GF-D8 (cell line): ENCODE results near the gene RNF138.
"Not testable (repeated sequence)": the region's sequence is repeated elsewhere in the genome, so short reads cannot be mapped to it uniquely, and the experiment has no call there.

Experiments
- DNase-seq: peaks from one replicate; lab custom pipeline; 2025; lab: John Stamatoyannopoulos, UW

Gene RNF138

GRCh38 chr18:32091724-32092421, at the start of gene RNF138:
TSS of gene RNF138 (plus strand) at chr18:32091874. CDS start at chr18:32092777, 903 bp downstream.
- DNase-seq = peak; percentile 76

DNA sequence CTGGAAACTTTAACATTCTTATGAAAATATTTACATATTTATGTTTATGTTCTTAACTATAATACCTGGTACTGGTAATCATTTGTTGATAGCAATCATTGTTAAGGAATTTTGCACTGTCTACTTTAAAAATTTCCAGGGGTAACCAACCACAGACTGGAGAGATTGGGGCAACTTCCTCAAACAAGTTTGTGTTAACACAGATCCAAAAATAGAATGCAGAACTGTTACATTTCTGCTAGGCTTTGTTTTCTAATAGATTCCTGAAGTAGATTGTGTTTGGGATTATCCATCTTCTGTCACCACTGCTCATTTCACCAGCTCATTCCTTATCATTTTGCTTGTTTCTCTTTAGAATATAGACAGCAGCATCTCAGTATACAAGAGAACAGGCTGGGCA, 49.3 kb upstream of the RNF138 start:
- peak; percentile 90 for DNase-seq

GRCh38 chr18:32048507-32049091, 43.1 kb upstream of the RNF138 start:
- peak; percentile 97 for DNase-seq

- peak; percentile 86 for DNase-seq
Observed at GRCh38 chr18:32049393-32050171, 42.1 kb upstream of the RNF138 start.

- DNase-seq = no peak
Observed at GRCh38 chr18:32056613-32057358, 34.9 kb upstream of the RNF138 start.

DNA sequence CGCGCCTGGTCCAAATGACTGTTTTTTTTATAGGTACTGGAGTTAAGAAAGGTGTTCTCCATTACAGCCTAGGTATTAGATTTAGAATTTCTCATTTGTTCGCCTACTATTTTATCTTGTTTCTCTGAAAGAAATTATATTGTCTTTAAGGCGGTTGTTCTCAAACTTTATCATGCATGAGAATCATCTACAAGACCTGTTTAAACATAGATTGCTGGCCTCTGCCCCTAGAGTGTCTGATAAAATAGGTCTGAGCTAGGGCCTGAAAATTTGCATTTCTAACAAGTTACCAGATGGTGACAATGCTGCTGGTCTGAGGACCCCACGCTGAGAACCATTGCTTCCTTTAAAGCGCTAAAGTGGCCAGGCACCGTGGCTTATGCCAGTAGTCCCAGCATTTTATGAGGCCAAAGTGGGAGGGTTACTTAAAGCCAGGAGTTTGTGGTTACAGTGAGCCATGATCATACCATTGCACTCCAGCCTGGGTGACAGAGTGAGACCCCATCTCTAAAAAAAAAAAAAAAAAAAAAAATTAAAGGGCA, 34.0 kb upstream of the RNF138 start:
- no peak for DNase-seq

DNA sequence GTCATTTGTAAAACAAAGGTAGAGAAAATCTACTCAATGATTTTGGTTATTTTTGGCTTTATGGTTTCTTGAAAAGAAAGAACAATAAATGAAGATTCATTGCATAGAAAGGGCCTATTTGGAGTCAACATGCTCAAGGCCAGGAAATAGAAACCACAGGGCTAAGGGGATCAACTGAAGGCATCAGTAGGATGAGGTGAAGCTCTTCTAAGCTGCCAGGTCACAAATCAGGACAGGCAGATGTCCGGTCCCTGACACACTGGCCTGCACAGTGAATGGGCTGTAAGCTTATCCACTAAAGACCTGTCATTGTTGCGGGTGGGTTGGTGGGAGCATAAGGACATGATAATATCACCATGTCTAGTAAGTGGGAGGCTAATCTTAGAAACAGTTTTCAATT, 31.6 kb upstream of the RNF138 start:
- no peak for DNase-seq

DNA sequence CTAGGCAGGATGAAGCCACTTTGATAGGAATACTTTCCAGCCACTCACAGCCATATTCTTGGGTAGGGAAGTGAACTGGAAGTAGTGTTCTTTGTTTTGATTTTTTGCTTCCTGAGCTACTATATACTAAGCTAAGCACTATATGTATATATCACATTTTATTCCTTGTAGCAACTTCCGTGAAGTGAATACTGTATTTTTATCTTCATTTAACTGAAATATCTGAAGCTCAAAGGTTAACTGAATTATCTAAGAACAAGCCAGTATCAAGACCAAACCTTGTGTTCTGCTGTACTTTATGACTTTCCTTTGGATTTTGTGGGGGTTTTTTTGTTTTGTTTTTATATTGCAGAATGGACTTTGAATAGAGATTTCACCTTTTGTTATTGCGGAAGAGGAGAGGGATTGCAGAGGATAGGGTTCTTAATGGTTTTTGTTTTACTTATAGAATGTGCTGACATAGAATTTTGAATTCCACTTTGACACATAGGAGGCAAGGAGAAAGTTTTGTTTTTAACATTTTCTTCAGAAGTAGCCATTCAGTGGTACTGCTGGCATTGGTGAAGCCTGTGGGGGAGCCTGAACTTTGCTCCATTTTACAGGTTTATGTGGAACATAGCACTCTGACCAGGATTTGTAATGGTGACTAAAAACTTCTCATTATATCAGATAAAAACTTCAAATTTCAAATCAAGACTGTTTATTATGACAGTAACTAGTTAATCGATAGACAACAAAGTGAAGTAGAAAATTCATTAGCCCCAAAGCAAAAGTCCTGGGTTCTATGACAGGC, 24.1 kb upstream of the RNF138 start:
- no peak for DNase-seq

DNA sequence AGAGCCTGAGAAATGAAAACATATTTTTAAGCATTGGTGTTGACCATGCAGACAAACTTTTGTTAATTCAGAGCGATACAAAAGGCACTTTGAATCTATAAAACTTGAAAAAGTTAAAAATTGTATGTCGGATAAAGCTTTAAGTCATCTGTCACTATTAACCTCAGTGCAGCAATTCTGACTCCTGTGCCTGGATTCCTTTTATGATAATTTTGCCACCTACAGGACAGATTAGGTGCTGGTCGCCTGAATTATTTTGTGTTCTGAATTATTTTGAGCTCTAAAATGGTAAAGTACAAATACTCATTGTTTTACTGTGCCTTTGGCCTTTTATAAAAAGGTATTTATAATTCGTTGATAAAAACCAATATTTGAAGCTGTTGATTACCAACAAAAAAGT, 19.4 kb upstream of the RNF138 start:
- no peak for DNase-seq

GRCh38 chr18:32074206-32074605, 17.5 kb upstream of the RNF138 start:
- no peak for DNase-seq

GRCh38 chr18:32078845-32079244, 12.8 kb upstream of the RNF138 start:
- no peak for DNase-seq

- no peak for DNase-seq
Observed at GRCh38 chr18:32081881-32082280, 9.8 kb upstream of the RNF138 start.

DNA sequence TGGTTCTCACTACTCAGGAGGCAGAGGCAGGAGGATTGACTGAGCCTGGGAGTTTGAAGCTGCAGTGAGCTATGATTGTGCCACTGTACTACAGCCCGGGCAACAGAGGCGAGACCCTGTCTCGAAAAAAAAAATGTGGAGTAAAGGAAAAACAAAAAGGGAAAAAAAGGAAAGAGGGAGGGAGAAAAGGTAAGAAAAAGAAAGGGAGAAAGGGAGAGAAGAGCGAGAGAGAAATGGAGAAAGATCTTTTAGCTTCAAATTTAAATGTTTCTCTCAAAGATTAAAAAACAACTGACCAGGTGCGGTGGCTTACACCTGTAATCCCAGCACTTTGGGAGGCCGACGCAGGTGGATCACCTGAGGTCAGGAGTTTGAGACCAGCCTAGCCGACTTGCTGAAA, 7.9 kb upstream of the RNF138 start:
- no peak for DNase-seq

DNA sequence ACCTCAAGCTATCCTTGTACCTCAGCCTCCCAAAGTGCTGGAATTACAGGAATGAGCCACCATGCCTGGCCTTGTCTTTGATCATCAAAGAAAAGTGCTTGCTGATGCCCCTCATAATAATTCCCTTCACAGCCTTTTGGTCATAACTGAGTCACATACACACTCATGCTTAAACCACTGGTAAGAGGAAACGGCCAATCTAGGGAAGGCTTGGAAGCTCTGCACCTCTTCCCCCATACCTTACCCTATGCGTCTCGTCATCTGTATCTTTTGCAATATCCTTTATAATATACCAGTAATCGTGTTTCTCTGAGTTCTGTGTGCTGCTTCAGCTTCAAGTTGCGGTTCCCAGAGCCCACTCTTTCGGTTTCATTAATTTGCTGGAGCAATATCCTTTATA, 4.8 kb upstream of the RNF138 start:
- peak; percentile 22 for DNase-seq

- not testable (repeated sequence) for DNase-seq
Observed at GRCh38 chr18:32090831-32091230, 843 bp upstream of the RNF138 start.

DNA sequence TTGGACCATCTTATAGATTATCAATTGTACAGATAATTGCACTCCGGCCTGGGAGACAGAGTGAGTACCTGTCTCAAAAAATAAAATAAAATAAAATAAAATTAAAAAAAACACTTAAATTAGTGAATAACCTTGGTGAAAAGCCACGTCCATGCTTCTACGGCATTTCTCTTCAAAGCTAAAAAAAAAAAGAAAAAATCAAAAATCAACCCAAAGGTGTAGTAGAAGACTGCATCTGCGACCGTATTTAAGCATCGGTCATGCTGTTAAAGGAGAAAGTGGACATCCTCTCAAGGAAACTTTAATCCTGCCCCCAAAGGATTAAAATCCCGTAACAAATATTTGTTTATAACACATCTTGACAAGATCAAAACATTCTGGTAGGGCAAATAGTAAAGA, 350 bp upstream of the RNF138 start:
- no peak for DNase-seq

GRCh38 chr18:32092422-32093101, 888 bp downstream of the RNF138 start:
- peak; percentile 95 for DNase-seq

DNA sequence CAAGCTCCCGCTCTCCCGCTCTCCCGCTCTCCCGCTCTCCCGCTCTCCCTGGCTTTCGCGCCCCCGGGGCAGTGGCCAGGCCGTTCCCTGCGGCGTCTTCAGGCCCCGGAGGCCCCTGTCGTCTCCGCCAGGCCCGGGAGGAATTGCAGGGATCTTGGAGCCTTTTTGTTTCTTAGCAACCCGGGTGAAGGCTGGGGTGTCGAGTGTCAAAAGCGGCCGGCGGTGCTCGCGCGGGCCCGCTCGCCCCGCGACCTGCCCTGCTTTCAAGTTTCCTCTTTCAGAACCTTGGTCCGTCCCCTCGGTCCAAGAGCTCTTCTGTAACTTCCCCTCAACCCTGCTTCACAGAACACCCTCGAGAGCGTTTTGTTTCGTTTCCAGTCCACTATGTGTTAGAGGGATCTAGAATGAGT, 1.4 kb downstream of the RNF138 start:
- DNase-seq = peak; percentile 31

DNA sequence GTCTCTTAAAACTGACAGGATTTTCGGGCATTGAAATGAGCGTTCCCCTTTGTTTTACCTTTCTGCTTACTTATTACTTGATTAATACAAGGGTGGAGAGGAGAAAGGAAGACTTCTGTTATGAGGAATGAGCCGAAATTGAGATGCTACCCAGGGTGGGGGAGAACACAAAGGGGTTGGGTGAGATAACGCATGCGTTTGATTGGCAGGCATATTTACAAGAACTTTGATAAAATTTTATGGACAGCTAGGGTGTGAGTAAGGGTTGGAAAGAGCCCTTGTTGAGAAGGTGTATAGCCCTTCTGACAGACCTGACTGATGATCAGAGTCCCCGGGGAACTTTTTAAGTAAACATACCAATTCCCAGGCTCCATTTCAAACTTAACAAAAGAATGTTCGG, 1.8 kb downstream of the RNF138 start:
- DNase-seq = no peak

GRCh38 chr18:32095192-32095899, 3.7 kb downstream of the RNF138 start:
- no peak for DNase-seq
